Heart left ventricle (tissue), 13 donors: ENCODE data around the gene RBM10.

Experiments used
- POLR2A ChIP-seq, 2 donors: fragments of 450-650 bp; IDR thresholded peaks; one replicate each; pipeline ENCODE4 v1.6.1; 2017; ENCODE audit warnings: antibody characterized with exemption in 2 of 2, mild to moderate bottlenecking in 2 of 2, moderate library complexity in 2 of 2
- TF ChIP-seq, protein P1 (sequence below), 12 donors: fragments of 200-600 bp; sonication (generic) in 4 of 12; IDR thresholded peaks; one replicate each; pipeline versions ENCODE4 v1.5.0 to v1.8.0; 2018 to 2022; ENCODE audit warnings: antibody characterized with exemption in 12 of 12, mild to moderate bottlenecking in 5 of 12
- donor health status: ischemic (EF 13 %, LVEDD 7.1; RV severe dilation, severe dysfunction).
- donor health status: DM: no; HTN: yes; CAD: no.
- donor health status: DM: no; HTN: no; CAD: no.
- donor health status: ischemic (EF 25% LVEDD 6.9; RV normal size, moderate dysfunction).
- donor health status: ischemic (EF 25% LVEDD 5.7; RV mildly dilated, moderate dysfunction).
- donor health status: ischemic (EF 35%, LVEDD 5.7; RV mildly dilated, moderate dysfunction).
- donor health status: nonischemic (EF 11% LVEDD 7.7; RV severe dilation, severe dysfunction).
- donor health status: DM: yes; HTN: yes; CAD: no.
- donor health status: PGD.
- donor health status: ischemic (EF 29% LVEDD 5.4; RV normal size, mild dysfunction).
- donor health status: nonischemic (EF 23%, LVEDD 6.1; RV moderate dilation, normal function).

DNA sequence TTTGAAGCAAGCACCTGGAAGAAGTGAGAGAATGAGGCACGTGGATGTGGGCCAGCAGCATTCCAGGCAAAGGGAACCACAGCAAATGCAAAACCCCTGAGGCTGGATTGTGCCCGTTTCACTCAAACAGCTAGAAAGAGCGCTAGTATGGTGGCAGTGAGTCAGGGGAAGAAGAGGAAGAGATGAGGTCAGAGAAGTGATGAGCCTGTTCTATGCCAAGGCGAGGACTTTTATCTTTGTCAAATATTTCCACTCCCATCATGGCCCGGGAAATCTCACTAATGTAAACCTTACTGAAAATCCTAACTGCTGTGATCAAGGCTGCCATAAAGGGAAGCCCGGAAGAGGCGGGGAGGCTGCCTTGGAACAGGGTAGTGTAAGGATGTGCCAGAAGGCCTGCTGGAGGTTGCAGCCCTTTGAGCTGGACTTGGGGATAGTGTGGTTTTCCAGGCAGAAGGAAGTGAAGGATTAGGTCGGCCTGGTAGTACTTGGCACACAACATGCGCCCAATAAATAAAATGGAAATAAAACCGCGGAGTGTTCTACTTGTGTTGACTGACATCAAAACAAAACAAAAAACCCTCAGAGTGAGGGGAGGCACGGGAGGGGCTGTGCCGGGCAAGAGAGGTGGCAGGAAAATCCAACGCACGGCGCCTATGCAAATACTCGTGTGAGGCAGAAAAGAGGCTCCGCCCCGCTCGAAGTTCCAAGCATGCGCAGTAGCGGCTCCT, 72.3 kb downstream of the RBM10 start:
- no peak for TF ChIP-seq POLR2A (IDR thresholded peaks at IDR 0.05)
- TF ChIP-seq, protein P1, sequence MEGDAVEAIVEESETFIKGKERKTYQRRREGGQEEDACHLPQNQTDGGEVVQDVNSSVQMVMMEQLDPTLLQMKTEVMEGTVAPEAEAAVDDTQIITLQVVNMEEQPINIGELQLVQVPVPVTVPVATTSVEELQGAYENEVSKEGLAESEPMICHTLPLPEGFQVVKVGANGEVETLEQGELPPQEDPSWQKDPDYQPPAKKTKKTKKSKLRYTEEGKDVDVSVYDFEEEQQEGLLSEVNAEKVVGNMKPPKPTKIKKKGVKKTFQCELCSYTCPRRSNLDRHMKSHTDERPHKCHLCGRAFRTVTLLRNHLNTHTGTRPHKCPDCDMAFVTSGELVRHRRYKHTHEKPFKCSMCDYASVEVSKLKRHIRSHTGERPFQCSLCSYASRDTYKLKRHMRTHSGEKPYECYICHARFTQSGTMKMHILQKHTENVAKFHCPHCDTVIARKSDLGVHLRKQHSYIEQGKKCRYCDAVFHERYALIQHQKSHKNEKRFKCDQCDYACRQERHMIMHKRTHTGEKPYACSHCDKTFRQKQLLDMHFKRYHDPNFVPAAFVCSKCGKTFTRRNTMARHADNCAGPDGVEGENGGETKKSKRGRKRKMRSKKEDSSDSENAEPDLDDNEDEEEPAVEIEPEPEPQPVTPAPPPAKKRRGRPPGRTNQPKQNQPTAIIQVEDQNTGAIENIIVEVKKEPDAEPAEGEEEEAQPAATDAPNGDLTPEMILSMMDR (IDR thresholded peaks at IDR 0.05) = no peak
